ENCODE measurements around the gene ATP6V1F.
A peak's percentile ranks its signal among the peaks of the same experiment; 100 is the strongest.

DNA sequence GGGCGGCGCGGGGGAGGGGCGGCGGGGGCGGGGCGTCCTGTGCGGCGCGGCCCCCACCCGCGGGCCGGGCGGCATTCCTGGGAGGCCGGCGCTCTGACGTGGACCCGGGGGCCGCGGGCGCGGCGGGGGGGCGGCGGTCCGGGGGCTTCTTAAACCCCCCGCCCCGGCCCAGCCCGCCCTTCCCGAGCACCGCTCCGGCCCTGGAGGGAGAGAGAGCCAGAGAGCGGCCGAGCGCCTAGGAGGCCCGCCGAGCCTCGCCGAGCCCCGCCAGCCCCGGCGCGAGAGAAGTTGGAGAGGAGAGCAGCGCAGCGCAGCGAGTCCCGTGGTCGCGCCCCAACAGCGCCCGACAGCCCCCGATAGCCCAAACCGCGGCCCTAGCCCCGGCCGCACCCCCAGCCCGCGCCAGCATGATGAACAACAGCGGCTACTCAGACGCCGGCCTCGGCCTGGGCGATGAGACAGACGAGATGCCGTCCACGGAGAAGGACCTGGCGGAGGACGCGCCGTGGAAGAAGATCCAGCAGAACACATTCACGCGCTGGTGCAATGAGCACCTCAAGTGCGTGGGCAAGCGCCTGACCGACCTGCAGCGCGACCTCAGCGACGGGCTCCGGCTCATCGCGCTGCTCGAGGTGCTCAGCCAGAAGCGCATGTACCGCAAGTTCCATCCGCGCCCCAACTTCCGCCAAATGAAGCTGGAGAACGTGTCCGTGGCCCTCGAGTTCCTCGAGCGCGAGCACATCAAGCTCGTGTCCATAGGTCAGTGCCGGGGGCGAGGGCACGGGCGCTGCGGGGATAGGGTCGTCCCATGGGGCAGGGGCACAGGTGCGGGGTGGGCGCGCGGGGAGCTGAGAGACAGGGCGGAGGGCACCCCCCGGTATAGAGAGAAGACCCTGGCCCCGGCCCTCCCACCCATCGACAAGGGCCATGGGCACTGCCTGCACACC is 32.2 kb upstream of the ATP6V1F start, which contains the start of gene FLNC:
- TF ChIP-seq POLR2A (IDR thresholded peaks at IDR 0.05) = peak in 1 of 2 donors; percentile 4
- peak in 1 of 2 donors; percentile 69 for TF ChIP-seq POLR2AphosphoS5 (IDR thresholded peaks at IDR 0.05; ENCODE audit: insufficient read depth in 1 of 2, low read depth in 1 of 2)
